GM18907 (cell line): ENCODE data around the gene KCNH3.
"Not testable (repeated sequence)": the region's sequence is repeated elsewhere in the genome, so short reads cannot be mapped to it uniquely, and the experiment has no call there.

Experiments
- ATAC-seq: cut with Tn5 transposase; IDR thresholded peaks from one replicate; pipeline ENCODE4 v1.9.1; 2021; ENCODE audit warnings: mild to moderate bottlenecking, moderate library complexity; ENCODE audit not compliant: unreplicated experiment

Gene KCNH3

DNA sequence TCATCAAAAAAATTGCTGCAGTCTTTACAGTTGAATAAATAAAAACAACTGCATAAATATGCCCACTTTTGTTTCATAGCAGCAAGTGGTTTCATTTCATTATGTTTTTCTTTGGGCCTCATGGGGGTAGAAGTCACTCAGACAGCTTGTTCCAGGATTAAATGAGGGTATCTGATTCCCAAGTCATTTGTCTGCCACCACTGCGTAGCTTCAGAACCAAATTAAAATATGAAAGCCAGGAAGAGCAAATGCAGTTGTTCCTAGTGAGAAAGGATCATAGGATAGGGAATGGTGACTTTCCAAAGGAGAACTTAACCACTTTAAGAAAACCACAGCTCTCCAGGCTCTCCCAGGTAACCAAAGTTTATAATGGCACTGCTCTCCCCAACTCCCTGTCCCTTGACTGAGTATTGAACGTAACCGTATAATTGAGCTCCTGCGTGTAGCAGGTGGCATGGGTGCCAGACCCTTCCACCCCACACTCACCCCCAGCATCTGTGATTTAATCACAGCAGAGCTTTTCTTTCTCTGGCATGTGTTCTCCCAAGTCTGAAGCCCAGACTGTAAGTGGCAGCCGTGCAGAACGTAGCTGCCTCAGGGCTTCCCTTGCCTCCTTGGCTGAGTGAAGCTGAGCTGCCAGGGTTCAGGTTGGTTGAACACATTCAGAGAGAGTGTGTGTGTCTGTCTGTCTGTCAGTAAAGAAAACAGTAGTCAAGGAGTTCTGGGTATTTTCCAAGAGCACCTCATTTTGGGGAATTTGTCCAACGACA lies 11.3 kb upstream of the KCNH3 start:
- ATAC-seq: no peak

DNA sequence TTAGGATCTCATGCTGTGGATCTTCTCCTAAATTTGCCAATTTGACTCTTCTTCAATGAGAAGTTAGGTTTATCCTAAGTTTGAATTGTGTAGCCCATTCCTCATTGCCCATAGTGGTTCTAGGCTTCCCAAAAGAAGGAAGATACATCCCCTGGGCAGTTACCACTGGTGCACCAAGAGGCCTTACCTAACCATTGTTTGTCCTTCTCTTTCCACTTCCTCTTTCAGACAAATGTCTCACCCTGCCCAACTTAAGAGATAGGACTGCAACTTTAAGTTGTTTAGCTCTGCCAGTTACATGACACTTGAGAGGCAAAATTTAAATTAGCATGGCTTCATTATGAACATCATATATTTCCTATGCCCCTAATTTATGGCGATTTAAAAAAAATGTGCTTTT lies 9.4 kb upstream of the KCNH3 start:
- no peak for ATAC-seq

DNA sequence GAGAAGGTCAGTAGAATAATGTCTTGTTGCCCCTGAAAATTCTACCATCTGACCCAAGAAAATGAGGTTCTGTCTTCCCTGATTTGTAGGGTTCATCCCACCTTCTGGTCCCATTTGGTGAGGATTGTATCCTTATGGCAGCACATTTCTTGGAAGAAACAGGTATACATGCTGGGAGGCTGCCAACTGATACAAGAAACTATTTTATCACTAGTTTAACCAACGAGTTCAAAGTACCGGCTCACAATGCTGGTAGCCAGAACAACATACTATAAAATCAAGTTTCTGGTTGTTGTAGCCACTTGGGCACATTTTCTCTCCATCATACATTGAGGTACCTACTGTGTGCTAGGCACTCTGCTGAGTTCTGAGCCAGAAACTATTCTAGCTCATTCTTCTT lies 7.1 kb upstream of the KCNH3 start:
- no peak for ATAC-seq

DNA sequence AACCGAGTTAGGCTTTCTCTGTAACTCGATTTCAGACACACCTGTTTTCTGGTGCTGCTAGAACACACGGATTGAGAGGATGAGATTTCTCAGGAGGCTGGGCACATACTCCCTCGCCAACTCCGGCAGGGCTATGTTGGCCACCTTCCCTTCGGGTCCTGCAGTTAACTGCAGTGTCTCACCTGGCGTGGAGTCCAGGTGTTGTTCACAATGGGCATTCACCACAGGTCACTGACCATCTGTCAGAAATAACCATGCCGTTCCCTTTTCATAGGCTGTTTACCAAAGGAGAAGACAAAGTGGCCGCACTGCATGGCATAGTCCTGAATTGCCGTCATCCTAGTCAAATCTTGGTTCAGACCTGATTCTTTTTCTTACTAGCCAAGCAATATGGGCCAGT lies 5.5 kb upstream of the KCNH3 start:
- ATAC-seq: no peak

DNA sequence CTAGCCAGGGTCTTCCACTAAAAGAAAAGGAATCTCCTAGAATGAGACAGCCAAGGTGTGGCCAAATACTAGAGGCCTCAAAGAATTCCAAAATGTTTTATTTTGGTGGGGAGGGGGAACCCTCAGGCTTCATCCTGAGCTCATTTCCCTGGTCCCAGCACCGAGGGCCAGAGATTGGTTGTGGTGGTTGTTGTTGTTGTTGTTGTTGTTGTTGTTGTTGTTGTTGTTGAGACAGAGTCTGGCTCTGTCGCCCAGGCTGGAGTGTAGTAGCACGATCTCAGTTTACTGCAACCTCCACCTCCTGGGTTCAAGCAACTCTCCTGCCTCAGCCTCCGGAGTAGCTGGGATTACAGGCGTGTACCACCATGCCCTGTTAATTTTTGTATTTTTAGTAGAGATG lies 4.7 kb upstream of the KCNH3 start:
- not testable (repeated sequence) for ATAC-seq

DNA sequence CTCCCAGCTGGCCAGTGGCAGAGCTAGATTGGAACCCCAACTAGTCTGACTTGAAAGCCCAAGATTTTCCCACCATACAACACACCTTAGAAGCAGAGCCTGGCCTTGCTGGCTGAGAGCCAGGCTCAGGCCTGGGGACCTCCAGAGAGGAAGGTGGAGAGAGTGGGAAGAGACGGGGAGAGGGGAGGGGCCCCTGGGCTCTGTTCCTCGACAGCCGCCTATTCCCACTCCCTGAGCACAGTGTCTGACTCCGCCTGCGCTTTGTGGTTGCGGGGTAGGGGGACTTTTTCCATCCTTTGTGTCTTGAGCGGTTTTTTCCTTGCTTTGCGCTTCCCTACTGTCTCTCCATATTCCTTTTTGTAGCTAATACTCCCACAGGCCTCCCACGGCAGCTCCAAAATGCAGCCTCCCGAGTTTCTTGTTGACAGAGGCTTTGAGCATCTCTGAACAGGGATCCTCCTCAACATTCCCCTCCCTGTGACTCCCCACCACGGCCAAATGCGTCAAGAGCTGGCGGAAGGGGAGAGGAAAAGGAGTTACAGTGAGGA lies 4.0 kb upstream of the KCNH3 start:
- ATAC-seq: no peak

DNA sequence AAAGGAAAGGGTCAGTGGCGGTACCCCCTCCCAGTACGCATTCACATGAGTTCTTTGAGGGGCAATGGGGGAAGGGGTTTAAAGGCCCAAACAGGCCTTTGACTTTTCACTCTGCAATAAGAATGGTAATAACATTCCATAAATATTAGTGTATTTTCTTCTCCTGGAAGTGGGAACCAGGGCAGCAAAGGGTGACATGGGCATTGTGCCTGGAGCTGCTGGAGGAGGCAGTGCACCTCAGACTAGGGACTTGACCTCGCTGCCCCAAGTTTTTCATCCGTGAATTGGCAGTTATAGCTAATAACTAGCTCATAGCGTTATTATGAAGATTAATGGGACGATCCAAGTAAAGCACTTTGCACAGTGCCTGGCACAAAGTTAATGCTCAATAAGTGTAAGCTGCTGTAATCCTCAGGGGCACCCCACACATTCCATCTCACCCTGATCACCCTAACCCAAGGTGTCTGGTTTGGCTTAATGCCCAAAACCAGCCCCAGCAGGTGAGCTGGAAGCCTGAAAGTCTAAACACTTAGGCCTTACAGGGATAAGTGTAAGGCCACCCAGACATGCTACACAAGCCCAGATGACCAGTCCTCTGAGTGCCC lies 2.8 kb upstream of the KCNH3 start:
- ATAC-seq: no peak

DNA sequence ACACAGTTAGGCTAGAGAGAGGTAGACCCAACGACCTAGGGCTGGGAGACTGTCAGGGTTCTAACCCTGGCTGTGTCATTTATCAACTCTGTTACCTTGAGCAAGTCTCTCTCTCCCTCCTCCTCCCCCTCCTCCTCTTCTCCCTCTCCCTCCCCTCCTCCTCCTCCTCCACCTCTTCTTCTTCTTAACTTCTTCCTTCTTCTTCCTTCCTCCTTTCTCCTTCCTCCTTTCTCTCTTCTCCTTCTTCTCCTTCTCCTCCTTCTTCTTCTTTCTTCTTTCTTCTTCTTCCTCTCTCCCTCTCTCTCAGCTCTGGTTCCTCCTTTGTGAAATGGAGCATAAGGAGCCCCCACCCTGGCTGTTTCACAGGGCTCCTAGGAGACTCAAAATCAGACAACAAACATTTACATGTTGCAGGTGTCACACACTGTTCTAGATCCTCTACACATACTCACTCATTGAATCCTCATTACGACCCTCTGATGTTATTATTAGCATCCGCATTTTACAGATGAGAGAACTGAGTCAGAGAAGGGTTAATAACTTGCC lies 2.2 kb upstream of the KCNH3 start:
- ATAC-seq: no peak

DNA sequence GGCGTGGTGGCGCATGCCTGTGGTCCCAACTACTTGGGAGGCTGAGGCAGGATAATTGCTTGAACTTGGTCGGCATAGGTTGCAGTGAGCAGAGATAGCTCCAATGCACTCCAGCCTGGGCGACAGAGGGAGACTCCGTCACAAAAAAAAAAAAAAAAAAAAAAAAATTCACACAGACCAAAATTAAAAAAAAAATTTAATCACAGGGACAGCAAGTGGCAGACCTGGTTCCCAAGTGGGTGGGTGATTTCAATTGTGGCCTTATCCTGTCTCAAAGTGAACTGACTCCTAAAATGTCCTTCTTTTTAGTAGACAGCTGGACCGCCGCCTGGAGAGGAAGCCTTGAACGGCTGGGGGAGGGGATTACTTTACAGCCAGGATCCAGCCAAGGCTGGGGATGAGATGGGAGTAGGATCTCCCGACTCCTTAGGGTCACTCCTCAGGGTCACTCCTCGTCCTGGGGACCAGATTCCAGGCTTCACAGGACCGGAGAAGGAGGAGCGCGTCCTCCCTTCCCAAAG lies 1.5 kb upstream of the KCNH3 start:
- ATAC-seq: no peak

DNA sequence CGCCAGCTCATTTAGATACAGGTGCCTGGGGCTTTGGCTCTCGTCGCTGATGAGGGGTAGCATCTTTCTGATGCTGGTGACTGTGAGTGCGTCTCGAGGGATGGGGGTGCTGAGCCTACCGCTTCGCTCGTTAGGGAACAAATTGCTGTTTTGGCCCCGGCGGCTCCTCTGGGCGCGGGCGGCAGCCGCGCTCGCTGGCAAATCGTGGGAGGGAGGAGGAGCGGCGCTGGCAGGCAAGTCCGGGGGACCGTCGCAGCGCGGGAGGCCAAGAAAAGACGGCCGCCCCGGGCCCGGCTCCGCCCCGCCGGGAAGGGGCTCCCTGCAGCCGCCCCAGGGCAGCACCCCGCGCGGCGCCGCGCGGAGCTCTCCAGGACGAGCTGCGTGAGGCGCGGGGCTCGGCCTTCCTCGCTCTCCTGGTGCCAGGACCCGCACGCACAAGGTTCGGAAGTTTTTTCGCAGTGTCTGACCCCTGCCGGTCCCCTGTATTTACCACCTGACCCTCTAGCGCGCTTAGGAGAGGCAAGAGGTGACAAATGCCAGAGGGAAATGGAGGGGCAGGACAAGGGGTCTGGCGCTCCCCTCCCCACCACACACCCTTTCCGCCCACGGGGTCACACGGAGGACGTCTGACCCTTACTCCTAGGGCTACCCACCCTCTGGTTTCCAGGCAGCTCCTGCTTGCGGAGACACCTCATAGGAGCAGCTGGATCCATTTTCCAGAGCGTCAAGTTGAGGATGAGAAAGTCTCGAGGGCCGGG lies 899 bp upstream of the KCNH3 start:
- ATAC-seq: no peak

DNA sequence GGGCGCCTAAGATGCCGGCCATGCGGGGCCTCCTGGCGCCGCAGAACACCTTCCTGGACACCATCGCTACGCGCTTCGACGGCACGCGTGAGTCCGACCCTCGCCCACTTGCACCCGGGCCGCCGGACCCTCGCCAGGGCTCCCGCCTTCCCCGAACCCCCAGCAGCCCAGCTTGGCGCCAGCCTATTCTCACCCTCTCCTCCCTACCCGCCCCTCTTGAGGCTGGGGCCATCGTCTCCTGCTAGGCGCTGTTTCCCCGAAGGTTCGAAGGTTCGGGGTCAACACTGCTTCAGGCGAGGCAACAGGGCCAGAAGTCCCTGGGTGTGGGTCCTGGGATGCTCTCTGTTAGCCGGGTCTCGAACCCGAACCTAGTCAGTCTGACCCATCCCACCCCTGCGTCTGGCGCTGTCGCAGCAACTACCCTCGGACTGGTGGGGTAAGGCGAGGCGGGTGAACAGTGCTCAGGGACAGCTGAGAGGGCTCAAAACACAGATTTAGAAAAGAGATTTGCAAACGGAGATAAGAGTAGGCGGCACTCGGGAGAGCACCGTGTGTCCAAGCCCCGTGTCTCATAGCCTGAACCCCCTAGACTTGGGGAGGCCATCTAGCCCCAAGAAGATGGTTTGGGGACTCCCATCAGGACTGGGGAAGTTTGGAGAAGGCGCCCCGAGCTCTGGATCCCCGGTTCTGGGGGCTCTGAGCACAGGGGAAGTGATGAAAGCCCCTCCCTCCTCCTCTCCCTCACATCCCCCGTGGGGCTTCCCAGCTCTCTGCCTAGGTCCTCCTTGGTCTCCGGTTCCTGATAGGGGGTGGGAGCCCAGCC lies 787 bp downstream of the KCNH3 start:
- no peak for ATAC-seq

DNA sequence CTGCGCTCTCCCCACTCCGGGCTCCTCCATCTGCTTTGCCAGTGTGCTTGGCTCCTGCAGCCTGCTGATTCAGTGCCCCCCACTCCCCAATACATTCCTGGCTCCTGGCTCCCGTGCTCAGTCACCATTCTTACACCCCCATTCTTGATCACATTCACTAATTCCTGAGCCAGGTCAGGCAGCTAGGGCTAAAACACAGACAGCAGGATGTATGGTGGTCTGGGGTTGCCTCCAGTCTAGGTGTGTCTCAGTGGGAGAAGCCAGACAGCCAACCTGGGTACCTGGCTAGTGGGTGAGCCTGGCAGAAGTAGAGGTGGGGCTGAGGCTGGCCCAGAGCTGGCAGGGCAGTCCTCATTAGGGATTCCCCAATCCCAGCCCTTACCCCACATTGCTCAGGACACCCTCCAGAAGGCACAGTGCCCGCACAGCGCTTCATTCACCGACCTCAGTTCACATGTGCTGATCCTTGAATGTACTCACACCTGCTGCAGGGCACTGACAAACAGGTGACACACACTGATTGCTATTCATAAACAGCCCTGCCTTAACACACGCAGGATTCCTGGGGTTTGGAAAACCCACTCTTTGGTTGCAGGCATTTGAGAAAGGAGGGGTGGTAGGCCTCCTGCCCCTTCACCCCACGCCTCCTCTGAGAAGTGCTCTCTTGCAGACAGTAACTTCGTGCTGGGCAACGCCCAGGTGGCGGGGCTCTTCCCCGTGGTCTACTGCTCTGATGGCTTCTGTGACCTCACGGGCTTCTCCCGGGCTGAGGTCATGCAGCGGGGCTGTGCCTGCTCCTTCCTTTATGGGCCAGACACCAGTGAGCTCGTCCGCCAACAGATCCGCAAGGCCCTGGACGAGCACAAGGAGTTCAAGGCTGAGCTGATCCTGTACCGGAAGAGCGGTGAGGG lies 1.7 kb downstream of the KCNH3 start:
- no peak for ATAC-seq

DNA sequence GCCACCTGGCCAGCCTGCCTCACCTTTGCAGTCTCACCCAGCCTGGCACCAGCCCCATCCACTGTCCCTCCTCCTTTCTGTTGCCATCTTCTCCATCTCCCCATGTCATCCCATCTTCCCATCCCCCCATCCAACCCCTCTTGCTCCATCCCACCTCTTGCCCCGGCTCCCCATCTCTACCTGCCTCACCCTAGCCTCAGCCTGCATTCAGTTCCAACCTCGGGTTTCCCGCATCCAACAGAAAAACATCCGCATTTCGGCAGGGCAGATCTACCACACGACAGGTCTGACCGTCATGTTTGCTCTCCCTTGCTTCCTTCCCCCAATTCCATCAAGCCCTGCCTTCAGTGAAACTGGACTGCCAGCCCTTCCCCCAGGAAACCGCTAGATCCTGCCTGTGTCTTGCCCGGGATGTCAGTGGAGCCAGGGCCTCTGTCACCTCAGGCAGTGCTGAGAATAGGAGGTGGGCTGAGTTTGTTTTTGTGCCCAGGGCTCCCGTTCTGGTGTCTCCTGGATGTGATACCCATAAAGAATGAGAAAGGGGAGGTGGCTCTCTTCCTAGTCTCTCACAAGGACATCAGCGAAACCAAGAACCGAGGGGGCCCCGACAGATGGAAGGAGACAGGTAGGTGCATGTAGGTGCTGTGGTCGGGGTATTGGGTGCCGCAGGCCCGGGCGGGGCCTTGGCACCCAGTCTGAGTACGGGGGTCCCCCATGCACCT lies 2.5 kb downstream of the KCNH3 start:
- no peak for ATAC-seq

DNA sequence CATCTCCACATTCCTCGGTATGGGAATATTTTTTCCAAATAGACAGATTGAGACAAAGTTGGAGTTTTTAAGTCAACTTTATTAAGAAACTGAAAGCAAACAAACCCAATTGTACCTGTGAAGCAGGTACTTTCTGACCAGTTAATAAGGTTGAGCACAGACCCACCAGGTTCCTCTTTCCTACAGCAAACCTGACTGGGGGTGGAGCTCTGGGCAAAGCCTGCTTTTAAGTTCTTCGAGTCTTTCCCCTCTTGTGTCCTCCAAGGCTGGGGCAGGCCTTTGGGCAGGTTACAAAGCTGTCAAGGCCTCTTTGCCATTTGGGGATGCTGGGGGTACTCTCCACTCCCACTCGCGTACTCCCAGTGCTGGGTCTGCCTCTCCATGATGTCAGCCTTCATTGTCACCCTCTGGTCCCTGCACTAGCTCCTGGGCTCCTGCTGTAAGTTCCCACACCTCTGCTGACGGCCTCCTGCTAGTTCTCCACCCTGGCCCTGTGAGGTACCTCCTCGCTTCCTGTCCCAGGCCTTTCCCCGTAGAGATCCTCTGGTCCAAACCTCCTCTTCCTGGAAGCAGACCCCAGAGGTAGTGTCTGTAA lies 3.2 kb downstream of the KCNH3 start:
- ATAC-seq: no peak

DNA sequence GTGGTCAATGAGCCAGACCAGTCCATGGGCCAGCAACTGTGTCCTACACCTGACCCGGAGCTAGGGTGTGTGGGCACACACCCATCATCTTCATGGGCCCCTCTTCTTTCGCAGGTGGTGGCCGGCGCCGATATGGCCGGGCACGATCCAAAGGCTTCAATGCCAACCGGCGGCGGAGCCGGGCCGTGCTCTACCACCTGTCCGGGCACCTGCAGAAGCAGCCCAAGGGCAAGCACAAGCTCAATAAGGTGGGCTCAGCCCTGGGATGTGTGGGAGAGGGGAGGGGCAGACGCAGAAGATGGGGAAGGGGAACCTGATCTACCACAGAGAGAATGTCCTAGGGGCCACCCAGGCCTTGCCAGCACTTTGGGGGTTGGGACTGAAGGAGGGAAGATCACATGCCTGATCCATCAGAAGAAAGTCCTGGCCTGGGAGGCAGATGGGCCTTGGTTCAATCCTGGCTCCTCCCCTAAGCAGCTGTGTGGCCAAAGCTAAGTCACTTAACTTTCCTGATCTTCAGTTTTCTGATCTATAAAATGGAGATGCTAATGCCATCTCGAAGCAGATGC lies 3.8 kb downstream of the KCNH3 start:
- ATAC-seq: no peak

DNA sequence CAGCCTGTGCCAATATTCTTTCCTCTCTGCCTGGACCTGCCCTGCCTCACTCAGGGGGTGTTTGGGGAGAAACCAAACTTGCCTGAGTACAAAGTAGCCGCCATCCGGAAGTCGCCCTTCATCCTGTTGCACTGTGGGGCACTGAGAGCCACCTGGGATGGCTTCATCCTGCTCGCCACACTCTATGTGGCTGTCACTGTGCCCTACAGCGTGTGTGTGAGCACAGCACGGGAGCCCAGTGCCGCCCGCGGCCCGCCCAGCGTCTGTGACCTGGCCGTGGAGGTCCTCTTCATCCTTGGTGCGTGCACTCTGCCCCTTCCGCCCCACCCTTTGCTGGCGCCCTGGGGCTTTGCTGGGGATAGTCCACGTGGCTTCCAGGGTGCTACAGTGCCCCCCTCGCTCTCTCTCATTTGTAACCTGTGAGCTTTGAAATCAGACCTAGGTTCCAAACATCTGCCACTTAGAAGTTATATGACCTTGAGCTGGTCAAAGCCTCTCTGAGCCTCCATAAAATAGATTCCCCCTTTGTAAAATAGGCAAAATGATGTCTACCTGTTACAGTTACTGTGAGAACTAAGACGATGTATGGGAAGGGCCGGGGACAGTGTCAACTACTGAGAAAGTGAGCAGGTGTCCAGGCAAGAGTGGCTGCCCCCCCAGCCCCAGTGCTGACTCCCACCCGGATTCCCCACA lies 4.5 kb downstream of the KCNH3 start:
- ATAC-seq: no peak
